Measurements from ENCODE around the gene ORC6. TPM values are rescaled to one million over a fixed set of nuclear protein-coding genes. Genes with fewer than 3 reads are reported as not detected.
A peak's percentile ranks its signal among the peaks of the same experiment; 100 is the strongest.

ORC6 gene
- total and polyA plus RNA-seq, 2 experiments from 2014 or later: 15.4 to 15.8 TPM

GRCh38 chr16:46650254-46650623 is 39.2 kb upstream of the ORC6 start:
- H3K4me3 ChIP-seq: no peak overlapping the region
- H3K4me2 ChIP-seq: no peak overlapping the region
- H3K36me3 ChIP-seq (replicated peaks; ENCODE audit: insufficient read depth, low read depth): no peaks in the 10 kb centered on the region
- no peaks in the 10 kb centered on the region for H3K9me3 ChIP-seq (ENCODE audit: low read depth)
- no peaks in the 10 kb centered on the region for H3K27me3 ChIP-seq
- no peak overlapping the region for H2AFZ ChIP-seq
- H3K79me2 ChIP-seq: no peaks in the 10 kb centered on the region
- H3K9me2 ChIP-seq (replicated peaks; ENCODE audit: insufficient read depth): no peaks in the 10 kb centered on the region
- no peaks in the 10 kb centered on the region for H4K20me1 ChIP-seq (ENCODE audit: insufficient read depth, poor library complexity, severe bottlenecking)
- no peak for DNase-seq (ENCODE audit: low spot score)
- 78% methylated on average over 5 of the region's 5 CpGs for WGBS (ENCODE audit: low lambda C conversion rate, missing lambda C conversion rate)
- H3K27ac ChIP-seq: no peak overlapping the region
- H3K4me1 ChIP-seq (ENCODE audit: insufficient read depth): no peaks in the 10 kb centered on the region
- no peak for TF ChIP-seq EZH2phosphoT487 (IDR thresholded peaks at IDR 0.05; ENCODE audit: low read depth, severe bottlenecking, unreplicated experiment)
- no peak for TF ChIP-seq CTCF (IDR thresholded peaks at IDR 0.05; ENCODE audit: poor library complexity)
- no peak for TF ChIP-seq EZH2 (IDR thresholded peaks at IDR 0.05; ENCODE audit: borderline replicate concordance)

- no peak for TF ChIP-seq EZH2 (IDR thresholded peaks at IDR 0.05; ENCODE audit: borderline replicate concordance)
- no peak for TF ChIP-seq EZH2phosphoT487 (IDR thresholded peaks at IDR 0.05; ENCODE audit: low read depth, severe bottlenecking, unreplicated experiment)
- TF ChIP-seq CTCF (IDR thresholded peaks at IDR 0.05; ENCODE audit: poor library complexity): no peak
- no peak for DNase-seq (ENCODE audit: low spot score)
- Histone ChIP-seq H3K4me3 (no peak overlapping the region), H3K9me3 (ENCODE audit: low read depth) (no peaks in the 10 kb centered on the region), H3K36me3 (replicated peaks; ENCODE audit: insufficient read depth, low read depth) (no peaks in the 10 kb centered on the region), H3K4me1 (ENCODE audit: insufficient read depth) (no peaks in the 10 kb centered on the region), H3K4me2 (no peak overlapping the region), H4K20me1 (ENCODE audit: insufficient read depth, poor library complexity, severe bottlenecking) (no peaks in the 10 kb centered on the region), H3K79me2 (no peaks in the 10 kb centered on the region), H2AFZ (no peak overlapping the region), H3K27ac (peak overlapping the region; percentile 20), H3K27me3 (no peaks in the 10 kb centered on the region), H3K9me2 (replicated peaks; ENCODE audit: insufficient read depth) (no peaks in the 10 kb centered on the region)
- WGBS (ENCODE audit: low lambda C conversion rate, missing lambda C conversion rate): 65% methylated on average over 3 of the region's 3 CpGs
These were observed 38.2 kb upstream of the ORC6 start for GRCh38 chr16:46651305-46651704.

GRCh38 chr16:46658925-46659324 is 30.5 kb upstream of the ORC6 start:
- 89% methylated on average over 1 of the region's 1 CpG for WGBS (ENCODE audit: low lambda C conversion rate, missing lambda C conversion rate)
- Histone ChIP-seq H4K20me1 (ENCODE audit: insufficient read depth, poor library complexity, severe bottlenecking) (peaks cover 3% of the 10 kb centered on the region), H3K9me2 (replicated peaks; ENCODE audit: insufficient read depth) (no peaks in the 10 kb centered on the region), H2AFZ (no peak overlapping the region), H3K27me3 (no peaks in the 10 kb centered on the region), H3K4me3 (no peak overlapping the region), H3K4me1 (ENCODE audit: insufficient read depth) (no peaks in the 10 kb centered on the region), H3K4me2 (no peak overlapping the region), H3K27ac (no peak overlapping the region), H3K36me3 (replicated peaks; ENCODE audit: insufficient read depth, low read depth) (peaks cover 5% of the 10 kb centered on the region), H3K79me2 (no peaks in the 10 kb centered on the region), H3K9me3 (ENCODE audit: low read depth) (no peaks in the 10 kb centered on the region)
- no peak for DNase-seq (ENCODE audit: low spot score)
- TF ChIP-seq CTCF (IDR thresholded peaks at IDR 0.05; ENCODE audit: poor library complexity) (no peak), EZH2 (IDR thresholded peaks at IDR 0.05; ENCODE audit: borderline replicate concordance) (no peak), EZH2phosphoT487 (IDR thresholded peaks at IDR 0.05; ENCODE audit: low read depth, severe bottlenecking, unreplicated experiment) (no peak)

GRCh38 chr16:46662123-46662522 is 27.3 kb upstream of the ORC6 start:
- no peak overlapping the region for H2AFZ ChIP-seq
- H3K36me3 ChIP-seq (replicated peaks; ENCODE audit: insufficient read depth, low read depth): peaks cover 5% of the 10 kb centered on the region
- H3K9me3 ChIP-seq (ENCODE audit: low read depth): no peaks in the 10 kb centered on the region
- H3K4me2 ChIP-seq: no peak overlapping the region
- H3K9me2 ChIP-seq (replicated peaks; ENCODE audit: insufficient read depth): no peaks in the 10 kb centered on the region
- no peak for DNase-seq (ENCODE audit: low spot score)
- H3K4me3 ChIP-seq: no peak overlapping the region
- peaks cover 3% of the 10 kb centered on the region for H4K20me1 ChIP-seq (ENCODE audit: insufficient read depth, poor library complexity, severe bottlenecking)
- WGBS (ENCODE audit: low lambda C conversion rate, missing lambda C conversion rate): 74% methylated on average over 4 of the region's 4 CpGs
- no peaks in the 10 kb centered on the region for H3K4me1 ChIP-seq (ENCODE audit: insufficient read depth)
- no peaks in the 10 kb centered on the region for H3K27me3 ChIP-seq
- peaks cover 8% of the 10 kb centered on the region for H3K79me2 ChIP-seq
- no peak for TF ChIP-seq CTCF (IDR thresholded peaks at IDR 0.05; ENCODE audit: poor library complexity)
- TF ChIP-seq EZH2 (IDR thresholded peaks at IDR 0.05; ENCODE audit: borderline replicate concordance): no peak
- no peak for TF ChIP-seq EZH2phosphoT487 (IDR thresholded peaks at IDR 0.05; ENCODE audit: low read depth, severe bottlenecking, unreplicated experiment)
- H3K27ac ChIP-seq: no peak overlapping the region

Data from hepatocyte (in vitro differentiated cells).